ENCODE data around the gene CLIC4.
"Not testable (repeated sequence)": the region's sequence is repeated elsewhere in the genome, so short reads cannot be mapped to it uniquely, and the experiment has no call there.

CLIC4 gene

DNA sequence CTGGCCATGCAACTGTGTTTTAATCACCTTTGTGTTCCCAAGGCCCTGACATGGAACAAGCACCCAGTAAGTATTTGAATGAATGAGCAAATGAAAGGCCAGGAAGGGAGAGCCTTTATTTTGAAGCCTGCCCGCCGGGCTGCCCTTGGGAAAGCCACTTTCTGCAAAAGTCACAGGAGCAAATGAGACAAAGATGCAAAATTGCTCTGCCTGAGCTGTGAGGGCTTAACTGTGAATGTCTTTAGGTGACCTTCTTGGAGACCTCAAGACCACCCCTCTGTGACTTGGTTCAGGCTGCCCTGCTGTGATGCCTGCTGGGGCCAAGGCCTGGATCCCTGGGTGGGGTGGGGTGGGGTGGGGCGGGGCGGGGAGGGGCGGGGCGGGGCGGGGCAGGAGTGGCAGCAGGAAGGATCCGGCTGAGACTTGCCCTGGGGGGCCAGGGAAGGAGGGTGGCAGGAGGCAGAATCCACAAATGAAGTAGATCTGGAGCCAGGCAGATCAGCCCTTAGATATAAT is 130.8 kb downstream of the CLIC4 start:
- DNase-seq (ENCODE audit: low read depth in 2 of 2): no peak

DNA sequence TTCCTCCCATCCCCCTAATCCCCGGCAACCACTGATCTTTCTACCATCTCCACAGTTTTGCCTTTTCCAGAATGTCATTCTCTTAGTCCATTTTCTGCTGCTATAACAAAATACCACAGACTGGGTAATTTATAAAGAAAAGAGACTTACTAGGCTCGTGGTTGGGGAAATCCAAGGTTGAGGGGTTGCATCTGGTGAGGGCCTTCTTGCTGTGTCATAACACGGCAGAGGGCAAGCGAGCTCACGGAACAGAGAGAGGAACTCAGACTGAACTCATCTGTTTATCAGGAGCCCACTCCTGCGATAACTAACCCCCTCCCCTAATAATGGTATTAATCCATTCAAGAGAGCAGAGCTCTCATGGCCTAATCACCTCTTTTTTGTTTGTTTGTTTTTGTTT is 132.8 kb downstream of the CLIC4 start:
- no peak for DNase-seq (ENCODE audit: low read depth in 2 of 2)

DNA sequence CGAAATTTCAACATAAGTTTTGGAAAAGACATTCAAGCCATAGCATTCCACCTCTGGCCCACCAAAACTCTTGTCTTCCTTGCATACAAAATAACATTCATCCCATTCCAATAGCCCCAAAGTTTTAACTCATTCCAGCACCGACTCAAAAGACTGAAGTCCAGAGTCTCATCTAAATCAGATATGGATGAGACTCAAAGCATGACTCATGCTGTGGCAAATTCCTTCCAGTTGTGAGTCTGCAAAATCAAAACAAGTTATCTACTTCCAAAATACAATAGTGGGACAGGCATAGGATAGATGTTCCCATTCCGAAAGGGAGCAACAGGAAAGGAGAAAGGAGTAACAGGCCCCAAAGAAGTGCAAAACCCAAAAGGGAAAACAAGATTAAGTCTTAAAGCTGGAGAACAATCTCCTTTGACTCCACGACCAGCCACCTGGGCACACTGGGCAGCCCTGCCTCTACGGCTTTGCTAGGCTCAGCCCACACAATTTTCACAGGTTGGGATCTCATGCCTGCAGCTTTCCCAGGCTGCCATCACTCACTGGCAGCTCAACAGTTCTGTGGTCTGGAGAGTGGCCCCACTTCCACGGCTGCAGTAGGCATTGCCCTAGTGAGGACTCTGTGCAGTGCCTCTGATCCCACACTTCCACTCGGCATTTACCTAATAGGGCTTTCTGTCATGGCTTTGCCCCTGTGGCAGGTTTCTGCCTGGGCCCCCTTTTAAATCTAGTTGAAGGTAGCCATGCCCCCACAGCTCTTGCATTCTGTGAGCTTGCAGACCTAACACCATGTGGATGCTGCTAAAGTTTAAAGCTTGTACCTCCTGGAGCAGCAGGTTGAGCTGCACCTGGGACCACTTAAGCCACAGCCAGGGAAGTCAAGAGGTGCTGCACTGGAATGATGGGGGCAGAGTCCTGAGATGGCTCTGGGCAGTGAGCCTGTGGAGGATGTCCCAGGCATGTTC is 133.8 kb downstream of the CLIC4 start:
- DNase-seq (ENCODE audit: low read depth in 2 of 2): no peak

GRCh38 chr1:24881034-24881433 is 135.8 kb downstream of the CLIC4 start:
- DNase-seq (ENCODE audit: low read depth in 2 of 2): no peak

DNA sequence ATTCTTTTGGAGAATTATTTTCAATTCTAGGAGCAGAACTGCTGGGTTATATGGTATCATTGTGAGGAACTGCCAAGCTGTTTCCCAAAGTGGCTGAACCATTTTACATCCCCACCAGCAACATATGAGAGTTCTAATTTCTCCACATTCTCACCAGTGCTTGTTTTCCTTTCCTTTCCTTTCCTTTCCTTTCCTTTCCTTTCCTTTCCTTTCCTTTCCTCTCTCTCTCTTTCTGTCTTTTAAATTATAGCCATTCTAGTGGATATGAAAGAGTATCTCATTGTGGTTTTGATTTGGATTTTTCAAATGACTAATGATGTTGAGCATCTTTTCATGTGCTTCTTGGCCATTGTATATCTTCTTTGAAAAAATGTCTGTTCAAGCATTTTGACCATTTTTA is 139.5 kb downstream of the CLIC4 start:
- no peak for DNase-seq (ENCODE audit: low read depth in 2 of 2)

GRCh38 chr1:24886241-24886640 is 141.0 kb downstream of the CLIC4 start:
- no peak for DNase-seq (ENCODE audit: low read depth in 2 of 2)

GRCh38 chr1:24888061-24888970 is 143.1 kb downstream of the CLIC4 start:
- DNase-seq (ENCODE audit: low read depth in 2 of 2): no peak

- DNase-seq (ENCODE audit: low read depth in 2 of 2): no peak
These were observed 143.9 kb downstream of the CLIC4 start for GRCh38 chr1:24888971-24889676.

DNA sequence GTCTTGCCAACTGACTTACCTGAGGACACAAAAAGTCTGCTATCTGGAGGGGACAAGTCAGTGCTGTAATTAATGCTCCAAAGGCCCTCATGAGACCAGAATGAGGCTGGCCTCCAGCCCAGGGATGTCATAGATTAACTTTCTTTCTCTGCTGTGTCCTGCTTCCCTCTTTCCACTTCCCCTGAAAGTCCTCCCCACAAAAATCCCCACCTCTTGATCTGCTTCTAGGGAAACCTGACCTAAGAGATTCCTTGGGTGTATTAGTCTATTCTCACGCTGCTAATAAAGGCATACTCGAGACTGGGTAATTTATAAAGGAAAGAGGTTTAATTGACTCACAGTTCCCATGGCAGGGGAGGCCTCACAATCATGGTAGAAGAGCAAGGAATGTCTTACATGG is 145.6 kb downstream of the CLIC4 start:
- DNase-seq (ENCODE audit: low read depth in 2 of 2): no peak

GRCh38 chr1:24891367-24891766 is 146.1 kb downstream of the CLIC4 start:
- DNase-seq (ENCODE audit: low read depth in 2 of 2): not testable (repeated sequence)

DNA sequence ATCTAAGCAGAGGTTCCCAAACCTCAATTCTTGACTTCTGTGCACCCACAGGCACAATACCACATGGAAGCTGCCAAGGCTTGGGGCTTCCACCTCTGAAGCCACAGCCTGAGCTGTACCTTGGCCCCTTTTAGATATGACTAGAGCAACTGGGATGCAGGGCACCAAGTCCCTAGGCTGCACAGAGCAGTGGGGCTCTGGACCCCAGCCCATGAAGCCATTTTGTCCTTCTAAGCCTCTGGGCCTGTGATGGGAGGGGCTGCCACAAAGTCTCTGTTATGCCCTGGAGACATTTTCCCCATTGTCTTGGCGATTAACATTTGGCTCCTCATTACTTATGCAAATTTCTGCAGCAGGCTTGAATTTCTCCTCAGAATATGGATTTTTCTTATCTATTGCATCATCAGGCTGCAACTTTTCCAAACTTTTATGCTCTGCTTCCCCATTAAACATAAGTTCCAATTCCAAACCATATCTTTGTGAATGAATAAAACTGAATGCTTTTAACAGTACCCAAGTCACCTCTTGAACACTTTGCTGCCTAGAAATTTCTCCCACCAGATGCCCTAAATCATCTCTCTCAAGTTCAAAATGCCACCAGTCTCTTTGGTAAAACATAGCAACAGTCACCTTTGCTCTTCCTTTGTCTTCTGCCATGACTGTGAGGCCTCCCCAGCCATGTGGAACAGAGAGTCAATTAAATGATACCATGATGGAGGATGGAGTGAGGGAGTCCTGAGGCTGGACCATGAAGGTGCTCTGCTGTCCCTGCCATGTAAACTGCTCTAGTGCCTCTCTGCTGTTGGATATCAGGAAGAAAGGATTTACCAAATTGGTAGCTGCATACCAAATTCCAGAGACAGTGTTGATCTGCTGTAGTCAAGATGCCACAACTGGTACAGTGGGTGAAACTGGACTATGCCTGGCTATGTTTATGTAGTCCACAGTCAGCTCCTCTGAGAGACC is 147.2 kb downstream of the CLIC4 start:
- no peak for DNase-seq (ENCODE audit: low read depth in 2 of 2)

- DNase-seq (ENCODE audit: low read depth in 2 of 2): no peak
These were observed 148.2 kb downstream of the CLIC4 start for GRCh38 chr1:24893431-24893830.
